ENCODE measurements around the gene PRKCZ.
"Not testable (repeated sequence)": the region's sequence is repeated elsewhere in the genome, so short reads cannot be mapped to it uniquely, and the experiment has no call there.

PRKCZ gene

DNA sequence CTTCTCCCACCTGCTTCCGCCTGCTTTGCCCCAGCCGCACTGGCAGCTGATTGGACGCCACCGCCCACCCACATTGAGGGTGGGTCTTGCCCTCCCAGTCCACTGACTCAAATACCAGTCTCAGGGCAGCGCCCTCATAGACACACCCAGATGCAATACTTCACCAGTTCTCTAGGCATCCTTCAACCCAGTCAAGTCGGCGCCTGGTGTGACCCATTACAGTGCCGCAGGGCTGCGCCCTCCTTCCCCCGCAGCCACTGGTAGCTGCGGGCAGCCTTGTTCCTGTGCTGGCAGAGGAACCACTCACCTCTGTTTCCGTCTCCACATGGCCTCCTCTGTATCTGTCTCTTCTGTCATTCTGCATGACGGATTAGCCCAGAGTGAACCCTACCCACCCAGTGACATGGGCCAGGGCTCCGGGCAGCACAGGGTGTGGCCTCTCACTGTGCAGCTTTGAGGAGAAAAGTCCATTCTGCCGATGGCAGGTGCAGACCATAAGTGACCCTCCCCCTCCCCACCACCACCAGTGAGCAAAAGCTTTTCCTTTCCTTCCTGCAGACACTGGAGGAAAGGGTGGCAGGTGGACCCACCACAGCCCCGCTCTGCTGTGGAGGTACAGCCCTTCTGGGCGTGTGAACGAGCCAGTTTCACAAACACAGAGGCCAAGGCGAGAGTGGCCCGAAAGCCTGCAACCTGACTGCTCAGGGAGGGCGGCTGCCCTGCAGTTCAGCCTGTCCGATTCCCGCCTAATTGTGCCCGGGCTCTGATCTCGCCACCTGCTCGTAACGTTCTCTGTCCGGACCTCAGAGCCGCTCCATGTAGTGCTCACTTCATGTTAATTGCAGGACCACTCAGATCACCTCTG lies 87.3 kb downstream of the PRKCZ start:
- no peak for DNase-seq

DNA sequence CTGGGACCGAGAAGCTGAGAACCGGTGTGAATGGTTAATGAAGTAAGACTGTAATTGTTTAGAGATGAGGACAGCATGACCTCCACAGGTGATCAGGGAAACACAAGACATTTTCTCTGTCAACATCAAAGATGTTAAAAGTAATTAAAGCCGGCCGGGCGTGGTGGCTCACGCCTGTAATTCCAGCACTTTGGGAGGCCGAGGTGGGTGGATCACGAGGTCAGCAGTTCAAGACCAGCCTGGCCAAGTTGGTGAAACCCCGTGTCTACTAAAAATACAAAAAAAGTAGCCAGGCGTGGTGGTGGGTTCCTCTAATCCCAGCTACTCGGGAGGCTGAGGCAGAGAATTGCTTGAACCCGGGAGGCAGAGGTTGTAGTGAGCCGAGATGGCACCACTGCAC lies 88.9 kb downstream of the PRKCZ start:
- not testable (repeated sequence) for DNase-seq

DNA sequence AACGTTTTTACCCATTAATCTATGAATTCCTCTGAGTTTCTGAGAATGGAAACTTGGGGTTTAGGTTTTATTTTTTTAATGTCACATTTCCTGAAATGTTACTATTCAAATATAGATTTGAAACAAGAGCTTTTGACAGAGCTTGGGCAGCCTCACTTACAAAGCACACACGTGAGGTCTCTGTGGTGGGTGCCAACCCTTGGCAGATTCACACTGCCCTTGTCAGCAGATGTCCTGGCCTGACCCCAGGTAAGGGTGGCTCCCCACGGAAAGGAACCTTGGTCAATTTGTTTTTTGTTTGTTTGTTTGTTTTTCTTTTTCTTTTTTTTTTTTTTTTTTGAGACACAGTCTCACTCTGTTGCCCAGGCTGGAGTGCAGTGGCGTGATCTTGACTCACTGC lies 90.8 kb downstream of the PRKCZ start:
- no peak for DNase-seq

DNA sequence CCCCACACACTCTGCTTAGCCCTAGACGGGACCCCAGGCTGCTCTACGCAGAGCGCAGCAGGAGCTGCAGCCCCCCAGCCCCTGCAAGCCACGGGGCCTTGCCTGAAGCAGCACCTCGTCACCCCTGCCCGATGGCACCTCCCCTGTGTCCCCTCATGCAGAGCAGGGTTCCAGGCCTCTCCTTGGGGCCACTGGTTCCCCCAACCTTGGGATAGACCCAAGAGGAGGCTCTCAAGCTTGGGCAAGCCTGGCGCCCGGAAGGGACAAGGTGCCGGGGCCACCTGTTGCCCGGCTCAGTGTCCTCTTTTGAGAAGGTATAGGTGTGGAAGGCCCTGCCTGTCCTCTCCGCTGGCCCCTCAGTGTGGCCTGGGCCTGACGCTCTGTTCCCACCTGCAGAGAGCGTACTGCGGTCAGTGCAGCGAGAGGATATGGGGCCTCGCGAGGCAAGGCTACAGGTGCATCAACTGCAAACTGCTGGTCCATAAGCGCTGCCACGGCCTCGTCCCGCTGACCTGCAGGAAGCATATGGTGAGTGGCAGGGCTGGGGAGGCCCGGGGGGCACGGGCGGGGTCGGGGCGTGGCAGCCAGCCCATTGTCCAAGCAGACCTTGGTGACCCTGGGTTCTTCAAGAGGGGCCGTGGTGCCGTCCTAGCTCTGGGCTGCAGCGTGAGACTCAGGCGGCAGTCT lies 93.7 kb downstream of the PRKCZ start:
- no peak for DNase-seq

DNA sequence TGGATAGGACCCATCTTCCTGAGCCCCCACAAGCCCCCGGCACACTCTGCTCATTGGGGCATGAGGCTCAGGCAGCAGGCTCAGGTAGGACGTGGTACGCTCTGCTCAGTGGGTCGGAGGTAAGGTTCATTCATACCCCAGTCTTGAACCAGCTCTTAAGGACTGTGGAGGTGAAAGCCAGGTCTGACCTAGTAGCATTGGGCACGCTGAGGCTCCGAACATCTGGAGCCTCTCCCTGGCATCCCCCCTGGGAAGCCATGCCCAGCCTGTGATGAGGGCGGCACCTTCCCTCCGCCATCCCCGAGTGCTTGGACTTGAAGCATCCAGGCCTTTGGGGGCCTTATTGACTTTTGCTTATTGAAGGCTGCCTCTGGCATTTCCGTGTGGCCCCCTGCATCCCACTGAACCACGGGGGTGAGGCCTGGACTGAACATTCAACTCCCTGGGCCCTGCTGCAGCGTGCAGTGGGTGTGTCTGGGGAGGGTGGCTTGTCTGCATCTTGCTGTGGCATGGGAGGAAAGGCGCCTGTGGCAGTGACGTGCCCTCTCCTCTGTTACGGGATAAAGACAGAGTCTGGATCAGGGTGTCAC lies 94.4 kb downstream of the PRKCZ start:
- no peak for DNase-seq

DNA sequence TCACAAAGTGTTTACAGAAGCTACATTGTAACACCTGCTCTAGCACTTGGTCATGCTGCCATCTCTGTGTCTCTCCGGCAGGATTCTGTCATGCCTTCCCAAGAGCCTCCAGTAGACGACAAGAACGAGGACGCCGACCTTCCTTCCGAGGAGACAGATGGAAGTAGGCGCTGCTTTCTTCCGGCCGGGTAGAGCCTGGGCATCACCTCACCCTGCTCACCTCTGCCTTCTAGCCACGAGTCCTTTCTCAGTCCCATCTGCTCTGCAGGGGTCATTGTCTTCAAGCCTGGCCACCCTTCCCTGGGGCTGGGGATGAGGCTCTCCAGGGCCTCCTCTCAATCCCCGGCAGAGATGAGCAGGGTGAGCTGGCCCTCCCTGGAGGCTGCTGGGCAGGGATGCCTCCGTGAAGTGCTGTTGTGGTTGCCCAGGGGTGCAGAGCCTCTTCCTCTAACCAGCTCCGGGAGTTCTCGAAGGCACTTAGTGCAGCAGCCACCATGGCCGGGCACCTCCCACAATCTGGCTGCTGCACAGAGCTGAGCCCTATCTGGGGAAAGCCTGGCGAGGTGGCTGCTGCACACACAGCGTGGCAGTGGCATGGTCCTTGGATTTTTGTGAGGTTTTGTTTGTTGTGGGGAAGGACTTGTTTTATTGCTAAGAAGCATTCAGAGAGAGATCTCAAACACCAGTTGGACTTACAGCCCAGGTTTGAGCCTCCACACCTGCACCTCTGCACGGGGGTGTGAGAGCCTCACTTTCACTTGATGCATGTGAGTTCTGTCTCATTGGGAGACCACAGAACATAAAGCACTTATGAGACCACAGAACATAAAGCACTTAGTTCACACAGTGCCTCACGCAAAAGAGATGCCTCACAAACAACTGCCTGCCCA lies 96.0 kb downstream of the PRKCZ start:
- no peak for DNase-seq

DNA sequence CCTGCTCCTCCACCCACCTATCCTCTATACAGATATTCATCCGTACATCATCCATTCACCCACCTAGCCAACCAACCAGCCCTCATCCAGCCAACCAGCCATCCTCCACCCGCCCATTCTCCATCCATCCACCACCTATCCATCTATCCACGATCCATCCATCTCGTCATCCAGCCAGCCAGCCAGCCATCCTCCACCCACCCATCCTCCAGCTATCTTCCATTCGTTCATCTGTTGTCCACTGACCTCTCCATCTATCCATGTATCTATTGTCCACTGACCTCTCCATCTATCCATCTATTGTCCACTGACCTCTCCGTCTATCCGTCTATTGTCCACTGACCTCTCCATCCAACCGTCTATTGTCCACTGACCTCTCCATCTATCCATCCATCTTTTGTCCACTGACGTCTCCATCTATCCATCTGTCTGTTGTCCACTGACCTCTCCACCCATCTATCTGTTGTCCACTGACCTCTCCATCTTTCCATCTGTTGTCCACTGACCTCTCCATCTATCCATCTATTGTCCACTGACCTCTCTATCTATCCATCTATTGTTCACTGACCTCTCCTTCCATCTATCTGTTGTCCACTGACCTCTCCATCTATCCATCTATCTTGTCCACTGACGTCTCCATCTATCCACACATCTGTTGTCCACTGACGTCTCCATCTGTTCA lies 96.8 kb downstream of the PRKCZ start:
- DNase-seq, result no peak

DNA sequence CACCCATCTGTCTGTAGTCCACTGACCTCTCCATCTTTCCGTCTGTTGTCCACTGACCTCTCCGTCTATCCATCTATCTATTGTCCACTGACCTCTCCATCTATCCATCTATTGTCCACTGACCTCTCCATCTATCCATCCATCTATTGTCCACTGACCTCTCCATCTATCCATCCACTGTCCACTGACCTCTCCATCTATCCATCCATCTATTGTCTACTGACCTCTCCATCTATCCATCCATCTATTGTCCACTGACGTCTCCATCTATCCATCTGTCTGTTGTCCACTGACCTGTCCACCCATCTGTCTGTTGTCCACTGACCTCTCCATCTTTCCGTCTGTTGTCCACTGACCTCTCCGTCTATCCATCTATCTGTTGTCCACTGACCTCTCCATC lies 97.7 kb downstream of the PRKCZ start:
- not testable (repeated sequence) for DNase-seq

DNA sequence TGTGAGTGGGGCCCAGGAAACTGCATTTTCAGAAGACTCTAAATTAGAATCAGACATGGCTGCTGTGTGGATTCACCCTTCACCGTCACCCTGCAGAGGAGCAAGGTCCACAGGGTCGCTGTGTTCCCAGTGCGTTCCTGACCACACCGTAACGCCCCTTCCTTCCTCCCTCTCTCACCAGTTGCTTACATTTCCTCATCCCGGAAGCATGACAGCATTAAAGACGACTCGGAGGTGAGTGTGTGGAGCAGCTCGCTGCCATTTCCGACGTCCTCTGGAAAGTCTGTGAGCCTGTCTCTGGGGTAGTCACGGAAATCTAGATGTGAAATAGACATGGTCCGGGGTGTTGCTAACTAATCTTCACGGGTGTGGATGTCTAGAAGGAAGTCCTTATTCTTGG lies 98.5 kb downstream of the PRKCZ start:
- no peak for DNase-seq

DNA sequence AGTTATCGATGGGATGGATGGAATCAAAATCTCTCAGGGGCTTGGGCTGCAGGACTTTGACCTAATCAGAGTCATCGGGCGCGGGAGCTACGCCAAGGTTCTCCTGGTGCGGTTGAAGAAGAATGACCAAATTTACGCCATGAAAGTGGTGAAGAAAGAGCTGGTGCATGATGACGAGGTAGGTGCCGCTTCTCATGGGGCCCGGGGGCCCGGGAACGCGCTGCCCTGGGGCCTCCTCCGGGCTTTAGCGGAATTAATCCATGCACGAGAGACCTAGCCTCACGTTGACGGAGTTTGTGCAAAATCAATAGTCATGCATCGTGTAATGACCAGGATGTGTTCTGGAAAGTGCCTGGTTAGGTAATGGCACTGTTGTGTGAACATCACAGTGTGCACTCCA lies 100.6 kb downstream of the PRKCZ start:
- no peak for DNase-seq

DNA sequence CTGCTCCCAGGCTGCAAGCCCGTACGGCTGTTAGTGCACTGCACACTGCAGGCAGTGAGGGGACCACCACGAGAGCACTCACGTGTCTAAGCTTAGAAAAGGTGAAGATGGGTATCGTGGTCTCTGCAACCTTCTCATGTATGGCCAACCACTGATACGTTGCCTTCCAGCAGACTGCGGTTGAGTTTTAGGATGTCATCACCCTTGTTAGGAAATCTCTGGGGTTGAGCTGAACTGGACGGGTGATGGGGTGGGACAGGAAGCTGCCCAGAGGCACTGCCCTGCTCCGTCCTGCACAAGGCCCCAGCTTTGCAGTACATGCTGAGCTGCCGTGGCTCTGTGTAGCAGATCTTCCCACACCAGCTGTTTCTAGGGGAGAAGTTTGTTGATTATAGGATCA lies 101.0 kb downstream of the PRKCZ start:
- no peak for DNase-seq

DNA sequence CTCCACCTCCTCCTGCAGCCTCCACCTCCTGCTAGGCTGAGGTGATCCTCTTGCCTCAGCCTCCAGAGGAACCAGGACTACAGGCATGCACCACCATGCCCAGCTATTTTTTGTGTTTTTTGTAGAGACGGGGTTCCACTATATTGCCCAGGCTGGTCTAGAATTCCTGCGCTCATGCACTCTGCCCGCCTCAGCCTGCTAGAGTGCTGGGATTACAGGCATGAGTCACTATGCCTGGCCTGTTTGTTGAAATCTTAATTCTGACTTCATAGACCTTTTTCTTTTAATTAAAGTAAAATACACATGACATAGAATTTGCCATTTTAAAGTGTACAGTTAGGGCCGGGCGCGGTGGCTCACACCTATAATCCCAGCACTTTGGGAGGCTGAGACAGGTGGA lies 101.7 kb downstream of the PRKCZ start:
- DNase-seq, result no peak

DNA sequence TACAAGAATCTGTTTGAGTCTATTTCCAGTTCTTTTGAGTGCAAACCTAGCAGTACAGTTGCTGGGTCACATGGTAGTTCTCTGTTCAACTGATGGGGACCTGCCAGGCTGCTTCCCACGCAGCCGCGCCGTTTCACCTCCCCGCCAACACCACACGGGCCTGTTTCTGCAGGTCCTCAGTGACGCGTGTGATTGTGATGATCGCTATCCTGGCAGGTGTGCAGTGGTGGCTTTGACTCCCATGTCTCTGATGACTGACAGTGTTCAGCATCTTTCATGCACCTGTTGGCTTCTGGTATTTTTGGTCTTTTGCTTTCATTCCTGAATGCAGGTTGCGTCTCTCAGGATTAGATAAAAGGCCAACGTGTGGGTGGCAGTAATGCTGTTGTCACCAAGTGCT lies 102.7 kb downstream of the PRKCZ start:
- DNase-seq, result no peak

DNA sequence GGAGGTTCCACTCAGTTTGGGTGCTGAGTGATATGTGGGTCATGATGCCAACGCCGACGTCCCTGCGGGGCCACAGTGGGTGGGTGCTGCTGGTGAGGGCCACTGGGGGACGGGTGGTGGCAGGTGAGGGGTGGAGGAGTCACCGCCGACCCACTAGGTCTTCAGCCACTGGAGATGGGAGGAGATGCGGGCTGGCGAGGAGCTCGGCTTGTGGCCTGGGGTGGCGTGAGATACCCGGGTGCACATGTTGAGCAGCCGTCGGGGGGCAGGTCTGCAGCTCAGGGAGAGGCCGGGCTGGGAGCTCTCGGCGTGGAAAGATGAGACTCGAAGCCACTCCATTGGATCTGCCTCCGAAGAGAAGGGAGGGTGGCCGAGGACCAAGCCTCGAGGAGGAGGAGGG lies 103.8 kb downstream of the PRKCZ start:
- DNase-seq, result no peak

DNA sequence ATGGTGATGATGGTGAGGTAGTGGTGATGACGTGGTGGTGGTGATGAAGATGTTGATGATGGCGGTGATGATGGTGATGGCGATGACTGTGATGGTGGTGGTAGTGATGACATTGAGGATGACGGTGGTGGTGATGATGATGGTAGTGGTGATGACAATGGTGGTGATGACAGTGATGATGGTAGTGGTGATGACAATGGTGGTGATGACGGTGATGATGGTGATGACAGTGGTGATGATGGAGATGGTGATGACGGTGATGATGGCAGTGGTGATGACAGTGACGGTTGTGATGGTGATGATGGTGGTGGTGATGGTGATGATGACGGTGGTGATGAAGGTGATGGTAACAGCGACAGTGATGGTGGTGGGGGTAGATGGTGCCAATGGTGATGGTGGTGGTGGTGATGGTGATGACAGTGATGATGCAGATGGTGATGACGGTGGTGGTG lies 105.0 kb downstream of the PRKCZ start:
- no peak for DNase-seq

DNA sequence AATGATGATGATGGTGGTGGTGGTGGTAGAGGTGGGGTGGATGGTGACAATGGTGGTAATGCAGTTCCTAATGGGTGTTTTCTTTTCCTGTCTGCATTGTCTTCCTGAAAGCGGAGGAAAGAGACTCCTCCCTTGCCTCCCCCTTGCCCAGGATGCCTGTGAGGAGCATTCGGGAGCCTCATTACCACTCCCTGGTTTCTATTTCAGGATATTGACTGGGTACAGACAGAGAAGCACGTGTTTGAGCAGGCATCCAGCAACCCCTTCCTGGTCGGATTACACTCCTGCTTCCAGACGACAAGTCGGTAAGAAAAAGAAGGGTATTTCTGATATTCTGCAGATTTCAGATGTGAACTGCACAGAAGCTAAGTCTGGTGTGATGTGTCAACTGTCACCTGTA lies 105.6 kb downstream of the PRKCZ start:
- no peak for DNase-seq

DNA sequence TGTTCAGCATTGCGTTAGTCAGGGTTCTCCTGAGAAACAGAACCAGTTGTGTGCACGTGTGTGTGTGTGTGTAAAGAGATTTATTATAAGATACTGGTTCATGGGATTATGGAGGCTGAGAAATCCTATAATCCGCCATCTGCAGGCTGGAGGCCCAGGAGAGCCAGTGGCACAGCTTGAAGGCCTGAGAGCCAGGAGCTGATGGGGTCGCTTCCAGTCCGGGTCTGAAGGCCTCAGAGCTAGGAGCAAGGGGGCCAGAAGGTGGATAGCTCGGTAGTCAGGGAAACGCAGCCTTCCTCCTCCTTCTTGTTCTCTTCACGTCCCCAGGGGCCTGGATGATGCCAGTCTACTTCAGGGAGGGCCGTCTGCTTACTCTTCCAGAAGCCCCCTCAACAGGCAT lies 106.7 kb downstream of the PRKCZ start:
- DNase-seq, result no peak

DNA sequence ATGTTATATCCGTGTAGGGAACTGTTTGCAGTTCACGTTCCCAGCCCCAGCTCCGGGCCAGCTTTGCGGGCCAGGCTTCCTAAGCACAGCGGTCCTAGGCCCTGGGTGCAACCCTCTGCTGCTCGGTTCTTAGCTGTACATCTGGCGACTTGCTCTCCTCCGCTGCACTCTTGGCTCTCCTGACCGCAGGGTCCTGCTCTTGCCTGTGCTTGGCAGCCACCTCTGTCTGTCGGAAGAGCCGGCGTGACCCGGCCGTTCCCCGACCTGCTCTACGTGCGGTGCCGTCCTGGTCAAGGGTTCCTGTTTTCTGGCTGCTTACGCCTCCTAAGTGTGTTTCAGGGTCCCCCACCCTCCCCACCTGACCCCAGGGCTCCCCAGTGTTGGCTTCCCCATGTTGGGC lies 107.6 kb downstream of the PRKCZ start:
- no peak for DNase-seq

DNA sequence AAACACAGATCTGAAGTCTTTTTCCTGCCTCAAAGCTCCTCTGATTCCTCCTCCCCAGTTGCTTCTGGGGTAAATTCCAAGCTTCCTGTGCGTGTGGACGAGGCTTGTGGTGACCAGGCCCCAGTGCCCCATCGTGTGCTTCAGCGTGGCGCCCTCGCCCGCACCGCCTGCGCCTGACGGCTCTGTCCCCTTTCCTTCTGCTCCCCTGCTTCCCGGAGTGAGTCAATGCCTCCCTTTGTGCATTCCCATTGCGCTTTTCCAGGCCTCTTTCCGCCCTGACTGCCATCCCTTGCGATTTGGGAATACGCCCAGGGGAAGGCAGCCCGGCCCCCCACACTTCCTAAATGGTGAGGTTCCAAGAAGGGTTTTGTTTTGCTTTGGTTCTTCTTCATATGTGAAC lies 108.1 kb downstream of the PRKCZ start:
- DNase-seq, result no peak

DNA sequence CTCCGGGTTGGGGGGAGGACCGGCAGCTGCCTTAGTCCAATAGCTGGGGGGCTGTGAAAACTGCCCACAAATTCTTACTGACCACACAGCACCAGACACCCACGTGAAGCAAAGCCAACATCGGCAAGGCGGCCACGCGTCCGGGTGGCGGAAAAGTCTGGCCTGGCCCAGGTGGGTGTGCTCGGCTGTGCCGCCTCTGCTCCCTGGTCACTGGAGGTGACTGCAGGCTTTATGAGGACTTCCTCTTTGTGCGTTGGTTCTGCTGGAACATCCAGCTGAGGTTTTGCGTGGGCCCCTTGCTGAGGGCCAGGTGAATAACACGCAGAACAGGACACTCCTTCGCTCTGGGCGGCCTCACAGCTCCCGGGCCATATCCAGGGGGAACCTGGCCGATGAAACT lies 108.9 kb downstream of the PRKCZ start:
- no peak for DNase-seq

DNA sequence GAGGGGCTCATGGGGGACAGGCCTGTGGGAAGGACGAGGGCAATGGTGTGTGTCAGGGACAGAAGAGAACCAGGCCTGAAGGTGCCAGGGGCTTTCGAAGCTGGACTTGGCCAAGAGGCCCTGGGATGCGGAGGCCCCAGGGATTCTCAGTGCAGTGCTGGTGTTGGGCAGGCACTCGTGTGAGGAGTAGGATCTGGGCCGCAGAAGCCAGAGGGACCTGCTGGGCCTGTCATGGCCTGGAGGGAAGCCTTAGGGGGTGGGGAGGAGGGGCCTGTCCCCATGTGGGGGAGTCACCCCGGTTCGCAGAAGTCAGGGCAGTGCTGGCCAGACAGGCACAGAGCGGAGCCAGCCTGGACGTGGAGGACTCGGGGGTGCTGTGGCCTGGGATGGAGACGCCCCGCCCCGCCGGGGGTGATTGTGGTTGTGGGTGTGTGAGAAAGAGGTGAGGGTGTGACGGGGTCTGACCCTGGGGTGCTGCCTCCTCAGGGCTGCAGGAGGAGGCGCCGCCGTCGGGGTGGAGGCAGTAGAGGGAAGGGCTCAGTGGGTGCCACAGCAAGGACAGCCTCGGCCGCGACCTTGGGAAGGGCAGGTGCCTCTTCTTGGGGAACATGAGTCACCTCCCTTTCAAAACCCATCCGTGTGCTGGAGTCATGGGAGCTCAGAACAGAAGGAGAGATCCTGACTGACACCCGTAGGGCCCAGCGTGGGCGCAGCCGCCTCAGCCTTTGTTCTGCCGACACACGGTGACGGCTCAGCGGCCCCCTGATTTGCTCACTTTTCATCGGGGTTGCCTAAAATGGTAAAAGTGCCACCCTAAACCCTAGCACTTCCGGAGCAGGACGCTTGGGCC lies 110.5 kb downstream of the PRKCZ start:
- DNase-seq, result no peak

DNA sequence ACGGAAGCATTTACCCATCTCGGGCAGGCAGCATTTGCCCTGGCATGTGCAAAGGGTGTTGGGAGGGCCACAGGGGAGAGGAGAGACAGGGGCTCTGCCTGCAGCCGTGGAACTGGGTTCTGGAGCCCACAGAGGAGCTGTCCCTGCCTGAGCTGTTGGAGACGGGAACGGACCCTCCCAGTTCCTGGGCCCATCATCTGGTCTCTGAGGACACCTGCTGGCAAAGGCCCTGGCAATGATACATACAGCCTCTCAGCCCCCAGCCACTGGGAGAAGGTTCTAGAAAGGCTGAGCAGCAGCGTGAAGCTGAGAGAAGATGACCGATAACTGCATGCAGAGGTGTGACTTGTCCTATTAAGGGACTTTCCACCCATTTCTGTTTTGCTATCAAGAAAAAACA lies 113.0 kb downstream of the PRKCZ start:
- DNase-seq, result no peak

Measured in NCI-H526 treated with DMSO at 0.1 percent for 48 hours (cell line).